Stimulated activated CD8-positive, alpha-beta memory T cell treated with anti-CD3 and anti-CD28 coated beads, Interleukin-15, amount 100 ng/mL, for 24 hours (primary cell): ENCODE data around the gene PSMB8.
"Not testable (repeated sequence)": the region's sequence is repeated elsewhere in the genome, so short reads cannot be mapped to it uniquely, and the experiment has no call there.

ENCODE experiments used
- DNase-seq: peaks from one replicate; pipeline ENCODE4 v3.0.0-alpha.2; 2020; ENCODE audit warnings: low read depth

PSMB8 gene

GRCh38 chr6:32836873-32837272, 7.0 kb downstream of the PSMB8 start:
- no peak for DNase-seq

GRCh38 chr6:32835167-32835893, 8.5 kb downstream of the PSMB8 start:
- no peak for DNase-seq

DNA sequence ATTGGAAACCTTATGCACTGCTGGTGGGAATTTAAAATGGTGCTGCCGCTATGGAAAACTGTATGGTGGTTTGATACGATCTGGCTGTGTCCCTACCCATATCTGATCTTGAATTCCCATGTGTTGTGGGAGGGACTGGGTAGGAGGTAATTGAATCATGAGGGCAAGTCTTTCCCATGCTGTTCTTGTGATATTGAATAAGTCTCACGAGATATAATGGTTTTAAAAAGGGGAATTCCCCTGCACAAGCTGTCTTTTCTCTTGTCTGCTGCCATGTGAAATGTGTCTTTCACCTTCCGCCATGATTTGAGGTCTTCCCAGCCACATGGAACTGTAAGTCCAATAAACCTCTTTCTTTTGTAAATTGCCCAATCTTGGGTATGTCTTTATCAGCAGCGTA, 10.2 kb downstream of the PSMB8 start:
- DNase-seq, result no peak

GRCh38 chr6:32832535-32832934, 11.3 kb downstream of the PSMB8 start:
- no peak for DNase-seq

- no peak for DNase-seq
Measured at GRCh38 chr6:32830936-32831335, 12.9 kb downstream of the PSMB8 start.

- DNase-seq, result no peak
Measured at GRCh38 chr6:32830017-32830416, 13.8 kb downstream of the PSMB8 start.

- no peak for DNase-seq
Measured at GRCh38 chr6:32829495-32829894, 14.4 kb downstream of the PSMB8 start.

DNA sequence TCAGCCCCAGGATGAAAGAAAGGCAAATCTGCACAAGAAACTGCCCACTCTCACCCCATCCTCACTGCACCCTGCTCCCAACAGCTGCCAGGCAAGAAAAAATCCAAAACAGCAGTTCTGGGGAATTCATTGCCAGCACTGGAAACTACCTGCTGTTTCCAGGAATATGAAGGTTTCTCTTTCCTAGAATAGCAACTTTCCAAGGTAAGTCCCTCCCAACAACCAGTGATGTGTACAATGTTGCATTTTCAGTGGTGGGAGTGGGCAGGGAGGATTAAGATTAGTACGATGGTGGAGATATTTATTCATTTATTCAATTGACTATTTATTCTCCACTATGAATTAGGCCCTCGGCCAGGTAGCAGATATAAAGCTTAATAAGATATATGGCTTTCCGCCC, 16.8 kb downstream of the PSMB8 start:
- no peak for DNase-seq

DNA sequence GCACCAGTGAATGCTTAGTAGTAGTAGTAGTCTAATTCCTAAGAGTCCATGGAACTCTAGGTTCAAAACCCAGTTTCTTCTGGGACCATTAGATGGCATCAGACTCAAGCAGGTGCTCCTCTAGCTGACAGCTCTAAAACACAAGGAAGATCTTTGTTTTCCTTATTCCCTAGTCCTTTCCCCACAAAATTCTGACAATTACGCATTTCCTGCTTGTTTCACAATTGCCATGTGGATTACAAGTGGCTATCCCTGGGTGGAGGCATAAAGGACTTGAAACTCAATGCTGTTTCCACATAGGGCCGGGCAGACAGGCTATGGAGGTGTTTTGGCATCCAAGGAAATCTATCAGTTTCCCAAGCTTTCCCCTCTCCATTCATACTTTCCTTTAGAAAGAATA, 17.9 kb downstream of the PSMB8 start:
- no peak for DNase-seq

GRCh38 chr6:32819729-32820128, 24.1 kb downstream of the PSMB8 start:
- DNase-seq, result no peak

DNA sequence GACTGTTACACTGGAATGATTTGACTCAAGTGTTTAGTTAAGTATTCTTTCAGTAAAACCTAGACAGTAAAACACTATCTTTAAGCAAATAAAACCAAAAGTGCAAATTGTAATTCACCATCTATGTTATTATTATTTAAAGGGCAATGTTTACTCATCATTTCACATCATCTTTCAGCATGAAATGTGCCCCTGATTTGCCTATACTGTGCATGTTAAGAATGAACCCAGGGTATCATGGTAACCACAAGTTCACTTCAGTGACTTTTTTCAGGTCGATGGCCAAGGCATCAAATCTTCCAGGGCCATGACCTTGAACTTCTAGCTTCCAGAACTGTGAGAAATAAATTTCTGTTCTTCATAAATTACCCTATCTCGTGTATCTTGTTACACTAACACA, 25.0 kb downstream of the PSMB8 start:
- DNase-seq, result no peak

- DNase-seq, result no peak
Measured at GRCh38 chr6:32816746-32817204, 27.1 kb downstream of the PSMB8 start, which contains the start of gene HLA-DOB. TSS of gene HLA-DOB (minus strand) at chr6:32817002. CDS start at chr6:32816951, 51 bp downstream.

GRCh38 chr6:32815996-32816395, 27.9 kb downstream of the PSMB8 start:
- DNase-seq, result no peak

DNA sequence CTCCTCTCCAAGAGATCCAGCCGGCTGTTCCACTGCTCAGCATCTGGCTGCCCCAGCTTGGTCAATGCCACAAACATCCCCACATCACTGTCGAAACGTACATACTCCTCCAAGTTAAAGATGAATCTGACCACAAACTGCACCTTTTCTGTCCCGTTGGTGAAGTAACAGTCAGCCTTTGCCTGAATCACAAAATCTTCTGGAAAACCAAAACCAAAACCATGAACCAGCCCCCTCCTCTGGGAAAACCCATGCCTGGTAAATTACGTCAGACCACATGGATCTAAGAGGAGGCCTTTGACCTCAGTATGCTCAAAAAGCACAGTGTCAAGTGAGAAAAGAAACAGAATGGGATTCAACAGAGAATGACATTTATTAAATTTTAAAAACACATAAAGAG, 28.7 kb downstream of the PSMB8 start:
- no peak for DNase-seq

- DNase-seq, result no peak
Measured at GRCh38 chr6:32814145-32814544, 29.7 kb downstream of the PSMB8 start.

GRCh38 chr6:32809171-32809570, 34.7 kb downstream of the PSMB8 start:
- DNase-seq, result no peak

GRCh38 chr6:32807020-32807580, 36.7 kb downstream of the PSMB8 start:
- DNase-seq, result no peak

- DNase-seq, result not testable (repeated sequence)
Measured at GRCh38 chr6:32805404-32805803, 38.4 kb downstream of the PSMB8 start.

DNA sequence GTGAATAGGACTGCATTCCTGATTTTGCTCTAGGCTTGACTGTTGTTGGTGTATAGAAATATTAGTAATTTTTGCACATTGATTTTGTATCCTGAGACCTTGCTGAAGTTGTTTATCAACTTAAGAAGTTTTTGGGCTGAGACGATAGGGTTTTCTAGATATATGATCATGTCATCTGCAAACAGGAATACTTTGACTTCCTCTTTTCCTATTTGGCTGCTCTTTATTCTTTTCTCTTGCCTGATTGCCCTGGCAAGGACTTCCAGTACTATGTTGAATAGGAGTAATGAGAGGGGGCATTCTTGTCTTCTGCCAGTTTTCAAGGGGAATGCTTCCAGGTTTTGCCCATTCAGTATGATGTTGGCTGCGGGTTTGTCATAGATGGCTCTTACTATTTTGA, 40.4 kb downstream of the PSMB8 start:
- DNase-seq, result no peak

DNA sequence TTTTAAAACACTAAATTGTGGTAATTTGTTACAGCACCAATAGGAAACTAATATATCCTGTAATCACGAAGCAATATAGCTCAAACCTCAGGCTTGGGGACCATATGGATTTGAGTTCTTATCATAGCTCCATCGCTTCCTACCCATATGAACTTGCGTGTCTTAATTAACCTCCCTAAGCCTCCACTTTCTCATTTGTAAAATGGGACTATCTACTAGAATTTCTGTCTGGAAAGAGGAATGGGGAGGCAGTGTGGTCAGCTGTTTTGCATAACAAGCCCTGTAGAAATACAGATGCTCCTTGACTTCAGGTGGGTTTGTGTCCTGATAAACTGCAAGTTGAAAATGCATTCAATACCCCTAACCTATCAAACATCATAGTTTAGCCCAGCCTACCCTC, 44.1 kb downstream of the PSMB8 start:
- no peak for DNase-seq

- no peak for DNase-seq
Measured at GRCh38 chr6:32799168-32799567, 44.7 kb downstream of the PSMB8 start.

DNA sequence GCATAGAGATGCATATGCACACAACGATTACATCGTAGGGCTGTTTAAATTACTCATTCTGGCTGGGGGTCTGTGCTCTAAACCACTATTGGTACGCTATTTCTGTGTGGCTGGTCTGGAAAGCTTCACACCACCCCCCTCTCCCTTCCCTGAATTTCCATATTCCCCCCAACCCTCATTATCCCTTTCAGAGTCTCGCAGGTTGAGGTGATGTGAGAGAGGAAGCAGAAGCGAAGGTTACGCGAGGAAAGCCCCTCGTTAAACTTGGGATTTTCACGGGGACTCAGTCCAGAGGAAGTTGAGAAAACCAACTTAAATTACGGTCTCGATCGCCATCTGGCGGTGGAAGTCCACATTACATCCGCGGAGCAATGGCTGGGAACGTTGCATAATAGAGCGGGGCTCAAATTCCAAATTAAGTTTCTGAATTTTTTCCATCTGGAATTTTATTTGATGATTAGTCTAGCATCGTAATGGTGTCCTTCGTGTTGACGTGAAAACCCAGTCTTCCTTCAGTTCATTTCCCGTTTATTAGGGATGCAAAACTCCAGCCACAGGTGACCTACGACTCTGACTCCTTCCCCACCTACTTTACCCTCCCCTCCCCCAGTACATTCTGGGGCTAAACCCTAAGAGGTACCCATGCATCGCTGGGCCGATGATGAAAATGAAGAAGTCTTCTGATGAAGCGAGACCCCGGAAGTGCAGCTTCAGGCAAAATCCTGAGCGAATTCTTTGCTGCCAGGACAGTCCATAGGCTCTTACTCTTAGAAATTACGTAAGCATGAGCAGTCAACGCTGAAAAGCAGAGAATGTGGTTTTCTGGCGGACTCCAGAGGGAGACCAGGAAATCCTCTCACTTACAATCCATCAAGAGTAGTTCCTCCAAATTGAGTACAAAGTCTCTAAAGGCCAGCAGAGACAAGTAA, 46.7 kb downstream of the PSMB8 start:
- peak; percentile 79 for DNase-seq

DNA sequence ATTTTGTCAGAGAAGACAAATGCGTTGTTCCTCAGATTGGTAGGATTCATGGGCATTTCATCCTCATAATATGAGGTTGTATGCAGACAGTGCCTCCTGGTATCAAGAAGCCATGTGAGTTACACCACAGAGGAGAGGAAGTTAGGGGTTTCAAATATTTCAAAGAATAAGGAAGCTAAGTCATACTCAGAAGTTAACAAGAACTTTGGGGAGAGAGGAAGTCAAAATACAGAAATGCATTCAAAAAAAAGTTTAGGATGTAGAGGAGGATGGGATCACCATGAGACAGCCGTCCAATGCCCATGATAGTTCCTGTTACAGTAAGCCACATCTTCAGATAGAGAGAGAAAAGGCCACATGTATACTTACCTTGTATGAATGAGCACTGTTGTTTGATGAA, 49.3 kb downstream of the PSMB8 start:
- DNase-seq, result no peak
